ENCODE measurements around the gene CCDC85B. TPM values are rescaled to one million over a fixed set of nuclear protein-coding genes. Genes with fewer than 3 reads are reported as not detected.

The CCDC85B gene
- total RNA-seq, 8 experiments from 2014 or later: 3.0 to 16.0 (median 6.3) TPM

DNA sequence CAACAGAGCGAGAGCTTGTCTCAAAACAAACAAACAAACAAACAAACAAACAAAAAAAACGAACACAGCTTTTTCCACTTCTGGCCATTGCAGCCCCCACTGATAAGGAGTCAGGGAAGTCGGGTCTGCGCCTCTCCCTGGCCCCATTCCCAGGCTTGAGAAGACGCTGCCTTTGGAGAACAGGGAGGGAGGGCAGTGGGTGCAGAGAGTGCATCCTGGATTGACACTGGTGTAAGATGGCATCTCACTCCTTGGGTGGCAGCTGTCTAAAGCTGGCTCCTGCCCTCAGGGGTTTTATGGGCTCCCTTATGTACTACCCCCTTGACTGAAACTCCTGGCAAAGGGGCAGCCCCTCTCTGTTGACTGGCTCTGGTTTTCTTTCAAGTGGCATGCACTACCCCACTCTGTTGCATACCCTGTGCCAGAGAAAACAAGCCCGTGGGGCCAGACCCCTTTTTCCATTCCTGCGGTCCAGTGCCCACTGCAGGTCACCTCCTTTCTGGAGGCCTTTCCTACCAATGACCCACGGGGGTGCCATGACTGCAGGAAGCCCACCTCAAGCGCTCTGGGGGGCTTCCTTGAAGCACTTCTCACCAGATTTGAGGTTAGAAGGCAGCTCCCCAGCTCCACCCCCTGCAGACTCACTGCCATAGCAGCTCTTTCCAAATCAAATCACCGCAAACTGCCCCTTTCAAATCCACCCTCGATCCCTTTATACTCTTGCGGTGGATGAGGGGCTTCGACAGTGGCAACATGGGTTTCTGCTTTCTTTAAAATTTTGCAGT is 41.5 kb downstream of the CCDC85B start:
- peak in 1 of 8 experiments; percentile 36 for ATAC-seq (replicated peaks in 6 of 8)
- H3K27ac ChIP-seq: no peak overlapping the region
- WGBS, 10 experiments: 40 to 100% (median 86%) methylated on average over 1 to 5 of the region's 13 CpGs; no CpG with 5 or more reads in 3 of the 10 experiments
- in situ Hi-C loops (cut with MboI; ENCODE audit: low pct_unique_long_range_greater_than_20kb in 2 of 9, low sequenced_read_pairs in 9 of 9, unreplicated experiment in 9 of 9): no loop called here
- no peaks in the 10 kb centered on the region for H3K4me1 ChIP-seq (replicated peaks in 1 of 2)
- no peak overlapping the region for H3K4me3 ChIP-seq

DNA sequence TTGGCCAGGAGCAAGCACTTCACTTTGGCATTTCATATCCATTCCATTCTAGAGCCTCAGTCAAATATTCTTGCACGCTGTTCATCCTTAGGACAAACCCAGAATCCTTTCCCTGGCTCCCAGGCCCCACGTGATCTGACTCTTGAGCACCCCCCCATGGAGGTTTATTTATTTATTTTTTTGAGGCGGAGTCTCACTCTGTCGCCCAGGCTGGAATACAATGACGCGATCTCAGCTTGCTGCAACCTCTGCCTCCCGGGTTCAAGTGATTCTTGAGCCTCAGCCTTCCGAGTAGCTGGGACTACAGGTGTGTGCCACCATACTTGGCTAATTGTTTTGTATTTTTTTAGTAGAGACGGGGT is 42.1 kb downstream of the CCDC85B start:
- WGBS, 10 experiments: 2 to 71% (median 42%) methylated on average over 1 to 8 of the region's 9 CpGs; no CpG with 5 or more reads in 2 of the 10 experiments

DNA sequence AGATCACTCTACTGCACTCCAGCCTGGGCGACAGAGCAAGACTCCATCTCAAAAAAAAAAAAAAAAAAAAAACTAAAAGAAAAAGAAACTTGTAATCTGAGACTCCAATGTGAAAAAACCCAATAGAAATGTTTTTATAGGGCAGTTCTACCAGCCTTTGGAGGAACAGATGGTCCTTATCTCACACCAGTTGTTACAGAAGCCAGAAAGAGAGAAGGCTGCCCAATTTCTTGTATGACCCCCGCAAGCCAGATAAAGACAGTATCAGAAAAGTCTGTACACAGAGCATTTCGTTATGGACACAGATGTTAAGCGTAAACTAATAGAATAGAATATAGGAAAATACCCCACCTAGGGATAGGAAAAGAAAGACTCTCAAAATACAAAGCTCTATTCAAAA is 43.5 kb downstream of the CCDC85B start:
- peaks cover 10 to 16% of the 10 kb centered on the region in 2 donors for H3K4me1 ChIP-seq (replicated peaks in 1 of 2)
- 51 to 100% (median 87%) methylated on average over 2 to 4 of the region's 4 CpGs for WGBS, 10 experiments
- in situ Hi-C loops (cut with MboI; ENCODE audit: low pct_unique_long_range_greater_than_20kb in 2 of 9, low sequenced_read_pairs in 9 of 9, unreplicated experiment in 9 of 9): no loop called here
- no peak overlapping the region for H3K4me3 ChIP-seq
- ATAC-seq (replicated peaks in 6 of 8): no peak
- no peak overlapping the region for H3K27ac ChIP-seq

More for the DNA sequence above, 42.1 kb downstream of the CCDC85B start:
- Histone ChIP-seq H3K27ac (no peak overlapping the region), H3K4me3 (no peak overlapping the region), H3K4me1 (replicated peaks in 1 of 2) (peaks cover 1 to 4% of the 10 kb centered on the region in 2 donors)
- peak in 3 of 8 experiments; percentile 65 to 90 (median 67) for ATAC-seq (replicated peaks in 6 of 8)
- in situ Hi-C loops (cut with MboI; ENCODE audit: low pct_unique_long_range_greater_than_20kb in 2 of 9, low sequenced_read_pairs in 9 of 9, unreplicated experiment in 9 of 9): no loop called here

DNA sequence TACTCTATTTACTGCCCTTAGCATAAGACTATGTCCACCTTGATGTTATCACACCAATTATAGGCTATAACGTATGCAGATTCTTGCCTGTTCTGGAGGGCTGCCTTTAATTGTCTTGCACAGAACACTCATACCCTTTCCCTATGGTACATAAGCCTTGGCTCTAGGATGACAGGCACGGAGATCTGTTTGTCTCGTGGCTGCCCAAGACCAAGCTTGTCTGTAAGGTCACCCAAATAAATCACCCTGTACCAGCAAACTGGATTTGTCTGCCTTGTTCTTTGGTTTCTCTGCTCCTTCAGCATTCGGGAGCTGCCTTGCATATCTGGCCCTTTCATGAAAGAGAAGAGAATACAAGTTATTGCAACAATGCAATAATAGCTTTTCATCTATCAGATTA is 47.3 kb downstream of the CCDC85B start:
- 0 to 67% (median 45%) methylated on average over 1 to 4 of the region's 4 CpGs; no CpG with 5 or more reads in 1 of the 10 experiments for WGBS, 10 experiments
- in situ Hi-C loops (cut with MboI; ENCODE audit: low pct_unique_long_range_greater_than_20kb in 2 of 9, low sequenced_read_pairs in 9 of 9, unreplicated experiment in 9 of 9): no loop called here
- ATAC-seq (replicated peaks in 6 of 8): peak in 5 of 8 experiments; percentile 78 to 86 (median 80)
- Histone ChIP-seq H3K27ac (peak overlapping the region; percentile 26 to 48), H3K4me3 (no peak overlapping the region), H3K4me1 (replicated peaks in 1 of 2) (peaks cover 10 to 16% of the 10 kb centered on the region in 2 donors)

Other genes starting within 250 kb of the CCDC85B start
- gene RELA, start 227.8 kb upstream of the CCDC85B start, total RNA-seq: 10 to 100 TPM; 16.7 to 56.1 (median 32.2) TPM
- 10 to 100 TPM; 33.4 to 66.8 (median 48.6) TPM for gene KAT5, start 178.4 kb upstream of the CCDC85B start, total RNA-seq
- 10 to 100 TPM; 12.7 to 80.0 (median 25.4) TPM for gene RNASEH2C, start 169.9 kb upstream of the CCDC85B start, total RNA-seq
- 10 to 100 TPM in 1 of 8 experiments, 1 to 10 TPM in 7; 2.7 to 12.9 (median 4.8) TPM for gene AP5B1, start 109.7 kb upstream of the CCDC85B start, total RNA-seq
- gene OVOL1, start 103.6 kb upstream of the CCDC85B start, total RNA-seq: under 1 TPM in 5 of 8 experiments, not detected in 3; 0.05 to 0.85 (median 0.21) TPM
- 1 to 10 TPM; 1.5 to 6.7 (median 4.2) TPM for gene SNX32, start 56.7 kb upstream of the CCDC85B start, total RNA-seq
- 1,000 to 10,000 TPM in 1 of 8 experiments, 100 to 1,000 TPM in 7; 482 to 1,056 (median 733) TPM for gene CFL1, start 32.5 kb upstream of the CCDC85B start, total RNA-seq
- gene MUS81, start 30.2 kb upstream of the CCDC85B start, total RNA-seq: 10 to 100 TPM; 27.4 to 47.3 (median 42.1) TPM
- 100 to 1,000 TPM in 1 of 8 experiments, 10 to 100 TPM in 3, 1 to 10 TPM in 4; 6.9 to 100 (median 10.4) TPM for gene EFEMP2, start 17.9 kb upstream of the CCDC85B start, total RNA-seq
- gene CTSW, start 10.8 kb upstream of the CCDC85B start, total RNA-seq: 1 to 10 TPM in 1 of 8 experiments, under 1 TPM in 5, not detected in 2; 0.21 to 1.7 (median 0.56) TPM
- 10 to 100 TPM; 63.4 to 99.1 (median 84.6) TPM for gene FIBP, start 2.2 kb upstream of the CCDC85B start, total RNA-seq
- gene FOSL1, start 9.7 kb downstream of the CCDC85B start, total RNA-seq: 1 to 10 TPM in 4 of 8 experiments, under 1 TPM in 4; 0.33 to 8.8 (median 1.0) TPM
- gene C11orf68, start 28.4 kb downstream of the CCDC85B start, total RNA-seq: 10 to 100 TPM; 10.5 to 24.5 (median 21.5) TPM
- gene DRAP1, start 28.8 kb downstream of the CCDC85B start, total RNA-seq: 100 to 1,000 TPM in 6 of 8 experiments, 10 to 100 TPM in 2; 81.0 to 228 (median 135) TPM
- gene TSGA10IP, start 54.8 kb downstream of the CCDC85B start, total RNA-seq: 1 to 10 TPM in 1 of 8 experiments, under 1 TPM in 5, not detected in 2; 0.16 to 1.1 (median 0.57) TPM
- gene SART1, start 71.1 kb downstream of the CCDC85B start, total RNA-seq: 10 to 100 TPM; 26.6 to 65.4 (median 45.5) TPM
- 10 to 100 TPM; 28.6 to 36.9 (median 32.0) TPM for gene EIF1AD, start 111.5 kb downstream of the CCDC85B start, total RNA-seq
- gene BANF1, start 111.8 kb downstream of the CCDC85B start, total RNA-seq: 100 to 1,000 TPM in 2 of 8 experiments, 10 to 100 TPM in 6; 47.3 to 130 (median 74.7) TPM
- under 1 TPM in 2 of 8 experiments, not detected in 6; 0.46 to 0.81 TPM for gene CST6, start 121.3 kb downstream of the CCDC85B start, total RNA-seq
- gene CATSPER1, start 135.8 kb downstream of the CCDC85B start, total RNA-seq: 1 to 10 TPM in 1 of 8 experiments, under 1 TPM in 4, not detected in 3; 0.21 to 3.1 (median 0.35) TPM
- 1 to 10 TPM in 5 of 8 experiments, under 1 TPM in 2, not detected in 1; 0.15 to 8.4 (median 4.7) TPM for gene GAL3ST3, start 158.5 kb downstream of the CCDC85B start, total RNA-seq
- gene SF3B2, start 161.7 kb downstream of the CCDC85B start, total RNA-seq: 100 to 1,000 TPM; 127 to 205 (median 176) TPM
- gene PACS1, start 179.6 kb downstream of the CCDC85B start, total RNA-seq: 10 to 100 TPM; 10.6 to 38.2 (median 21.7) TPM

All from motor neuron (in vitro differentiated cells).